A549 (cell line): ENCODE measurements around the gene PTPN14.

Experiments
- CEBPB ChIP-seq, 2 experiments: fragments of >200 bp in 1 of 2; sonication (Bioruptor Twin) in 1 of 2; formaldehyde crosslinking in 1 of 2; IDR thresholded peaks; 2 replicates each; pipeline ENCODE4 v1.6.1; 2012 to 2016
- CTCF ChIP-seq: fragments of >200 bp; sonication (Bioruptor Twin); formaldehyde crosslinking; IDR thresholded peaks from 3 replicates; pipeline ENCODE4 v1.5.1; 2016
- ESRRA ChIP-seq: fragments of 150-350 bp; IDR thresholded peaks from 2 replicates; pipeline ENCODE4 v1.6.1; 2014; ENCODE audit warnings: mild to moderate bottlenecking, low read length, borderline replicate concordance
- GATA3 ChIP-seq: IDR thresholded peaks from 2 replicates; pipeline ENCODE4 v1.6.1; 2012; ENCODE audit warnings: borderline replicate concordance
- MAFK ChIP-seq: fragments of 450-650 bp; IDR thresholded peaks from 2 replicates; pipeline ENCODE4 v1.6.1; 2014; ENCODE audit not compliant: partially characterized antibody
- MAZ ChIP-seq: fragments of 150-350 bp; IDR thresholded peaks from 2 replicates; pipeline ENCODE4 v1.6.1; 2014; ENCODE audit warnings: antibody characterized with exemption, low read depth, low read length, borderline replicate concordance
- POLR2A ChIP-seq: IDR thresholded peaks from 2 replicates; pipeline ENCODE4 v1.6.1; 2012; ENCODE audit warnings: mild to moderate bottlenecking, low read length
- RAD21 ChIP-seq, 2 experiments: fragments of >200 bp in 1 of 2; sonication (Bioruptor Twin) in 1 of 2; formaldehyde crosslinking in 1 of 2; IDR thresholded peaks in 1 of 2; conservative IDR thresholded peaks in 1 of 2; 2 replicates in 1 of 2; 3 replicates in 1 of 2; pipeline ENCODE4 v1.6.1; 2012 to 2018; ENCODE audit warnings: inconsistent platforms in 1 of 2
- RCOR1 ChIP-seq: fragments of 150-350 bp; IDR thresholded peaks from 2 replicates; pipeline ENCODE4 v1.6.1; 2014; ENCODE audit warnings: antibody characterized with exemption, low read length, low read depth
- RNF2 ChIP-seq: fragments of 200-600 bp; sonication (generic); IDR thresholded peaks from 2 replicates; pipeline ENCODE4 v1.6.1; 2016; ENCODE audit warnings: low read depth, mild to moderate bottlenecking, antibody characterized with exemption, moderate library complexity, borderline replicate concordance
- ZFP36 ChIP-seq: fragments of 450-650 bp; IDR thresholded peaks from 2 replicates; pipeline ENCODE4 v1.6.1; 2014; ENCODE audit warnings: borderline replicate concordance; ENCODE audit not compliant: partially characterized antibody
- TF ChIP-seq, protein P1 (sequence below): fragments of 200-600 bp; sonication (generic); IDR thresholded peaks from 2 replicates; pipeline ENCODE4 v1.6.1; 2016; ENCODE audit warnings: antibody characterized with exemption, mild to moderate bottlenecking, moderate library complexity
- TF ChIP-seq, protein P2 (sequence below): IDR thresholded peaks from 2 replicates; pipeline ENCODE4 v1.6.1; 2012

- TF ChIP-seq, protein P1, sequence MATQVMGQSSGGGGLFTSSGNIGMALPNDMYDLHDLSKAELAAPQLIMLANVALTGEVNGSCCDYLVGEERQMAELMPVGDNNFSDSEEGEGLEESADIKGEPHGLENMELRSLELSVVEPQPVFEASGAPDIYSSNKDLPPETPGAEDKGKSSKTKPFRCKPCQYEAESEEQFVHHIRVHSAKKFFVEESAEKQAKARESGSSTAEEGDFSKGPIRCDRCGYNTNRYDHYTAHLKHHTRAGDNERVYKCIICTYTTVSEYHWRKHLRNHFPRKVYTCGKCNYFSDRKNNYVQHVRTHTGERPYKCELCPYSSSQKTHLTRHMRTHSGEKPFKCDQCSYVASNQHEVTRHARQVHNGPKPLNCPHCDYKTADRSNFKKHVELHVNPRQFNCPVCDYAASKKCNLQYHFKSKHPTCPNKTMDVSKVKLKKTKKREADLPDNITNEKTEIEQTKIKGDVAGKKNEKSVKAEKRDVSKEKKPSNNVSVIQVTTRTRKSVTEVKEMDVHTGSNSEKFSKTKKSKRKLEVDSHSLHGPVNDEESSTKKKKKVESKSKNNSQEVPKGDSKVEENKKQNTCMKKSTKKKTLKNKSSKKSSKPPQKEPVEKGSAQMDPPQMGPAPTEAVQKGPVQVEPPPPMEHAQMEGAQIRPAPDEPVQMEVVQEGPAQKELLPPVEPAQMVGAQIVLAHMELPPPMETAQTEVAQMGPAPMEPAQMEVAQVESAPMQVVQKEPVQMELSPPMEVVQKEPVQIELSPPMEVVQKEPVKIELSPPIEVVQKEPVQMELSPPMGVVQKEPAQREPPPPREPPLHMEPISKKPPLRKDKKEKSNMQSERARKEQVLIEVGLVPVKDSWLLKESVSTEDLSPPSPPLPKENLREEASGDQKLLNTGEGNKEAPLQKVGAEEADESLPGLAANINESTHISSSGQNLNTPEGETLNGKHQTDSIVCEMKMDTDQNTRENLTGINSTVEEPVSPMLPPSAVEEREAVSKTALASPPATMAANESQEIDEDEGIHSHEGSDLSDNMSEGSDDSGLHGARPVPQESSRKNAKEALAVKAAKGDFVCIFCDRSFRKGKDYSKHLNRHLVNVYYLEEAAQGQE = no peak
- TF ChIP-seq RCOR1 = no peak
- no peak for TF ChIP-seq CTCF
- no peak for TF ChIP-seq ESRRA
- TF ChIP-seq, protein P2, sequence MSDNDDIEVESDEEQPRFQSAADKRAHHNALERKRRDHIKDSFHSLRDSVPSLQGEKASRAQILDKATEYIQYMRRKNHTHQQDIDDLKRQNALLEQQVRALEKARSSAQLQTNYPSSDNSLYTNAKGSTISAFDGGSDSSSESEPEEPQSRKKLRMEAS = no peak
- no peak for TF ChIP-seq MAZ
- no peak for TF ChIP-seq CEBPB (IDR thresholded peaks at IDR 0.05)
- TF ChIP-seq ZFP36 = no peak
- TF ChIP-seq POLR2A = no peak
- no peak for TF ChIP-seq RNF2
- no peak for TF ChIP-seq MAFK
- no peak for TF ChIP-seq GATA3
- TF ChIP-seq RAD21 (conservative IDR thresholded peaks at IDR 0.05 in 1 of 2, IDR thresholded peaks at IDR 0.05 in 1 of 2) = no peak
These were observed 75.7 kb downstream of the PTPN14 start for GRCh38 chr1:214475746-214476145.
